Keratinocyte (primary cell): ENCODE measurements around the gene NPVF.

Source experiments
- EZH2 ChIP-seq: IDR thresholded peaks from one replicate; pipeline ENCODE4 v1.6.1; 2012; ENCODE audit warnings: inconsistent platforms, mild to moderate bottlenecking, low read length, moderate library complexity
- TF ChIP-seq, protein P1 (sequence below), 3 experiments: IDR thresholded peaks in 1 of 3; conservative IDR thresholded peaks in 1 of 3; optimal IDR thresholded peaks in 1 of 3; 2 replicates in 2 of 3; 3 replicates in 1 of 3; pipeline versions ENCODE3 to v1.5.1; 2011; ENCODE audit warnings: low read length in 3 of 3, mild to moderate bottlenecking in 3 of 3, moderate library complexity in 2 of 3, control low read depth in 1 of 3, inconsistent platforms in 1 of 3; ENCODE audit not compliant: insufficient read depth in 2 of 3; ENCODE audit errors: extremely low read depth in 1 of 3

DNA sequence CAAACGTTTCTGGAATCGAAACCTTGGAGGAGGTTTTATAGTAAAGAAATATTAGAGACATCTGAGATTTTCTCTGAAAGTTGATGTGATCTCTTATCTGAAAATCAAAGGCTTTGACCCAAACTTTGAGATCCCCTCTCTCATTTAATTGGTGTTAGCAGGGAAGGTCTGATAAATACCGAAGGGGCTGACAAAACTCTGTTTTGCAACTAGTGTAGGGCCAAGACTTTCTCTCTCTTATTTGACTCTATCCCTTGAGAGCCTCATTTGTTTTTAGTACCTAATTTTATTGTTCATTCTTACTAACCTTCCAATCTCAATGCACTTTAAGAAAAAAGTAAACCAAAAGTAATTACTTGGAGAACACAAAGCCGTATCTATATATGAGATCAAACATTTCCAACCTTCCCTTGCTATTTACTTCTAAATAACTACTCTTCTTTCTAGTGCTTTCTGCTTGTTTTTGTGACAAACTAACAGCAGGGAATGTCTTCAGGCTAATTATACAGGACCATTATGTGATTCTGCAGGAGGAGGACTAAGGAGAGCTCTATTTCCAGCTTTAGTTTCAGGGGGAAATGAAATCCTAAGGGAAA lies 33.4 kb upstream of the NPVF start:
- TF ChIP-seq, protein P1, sequence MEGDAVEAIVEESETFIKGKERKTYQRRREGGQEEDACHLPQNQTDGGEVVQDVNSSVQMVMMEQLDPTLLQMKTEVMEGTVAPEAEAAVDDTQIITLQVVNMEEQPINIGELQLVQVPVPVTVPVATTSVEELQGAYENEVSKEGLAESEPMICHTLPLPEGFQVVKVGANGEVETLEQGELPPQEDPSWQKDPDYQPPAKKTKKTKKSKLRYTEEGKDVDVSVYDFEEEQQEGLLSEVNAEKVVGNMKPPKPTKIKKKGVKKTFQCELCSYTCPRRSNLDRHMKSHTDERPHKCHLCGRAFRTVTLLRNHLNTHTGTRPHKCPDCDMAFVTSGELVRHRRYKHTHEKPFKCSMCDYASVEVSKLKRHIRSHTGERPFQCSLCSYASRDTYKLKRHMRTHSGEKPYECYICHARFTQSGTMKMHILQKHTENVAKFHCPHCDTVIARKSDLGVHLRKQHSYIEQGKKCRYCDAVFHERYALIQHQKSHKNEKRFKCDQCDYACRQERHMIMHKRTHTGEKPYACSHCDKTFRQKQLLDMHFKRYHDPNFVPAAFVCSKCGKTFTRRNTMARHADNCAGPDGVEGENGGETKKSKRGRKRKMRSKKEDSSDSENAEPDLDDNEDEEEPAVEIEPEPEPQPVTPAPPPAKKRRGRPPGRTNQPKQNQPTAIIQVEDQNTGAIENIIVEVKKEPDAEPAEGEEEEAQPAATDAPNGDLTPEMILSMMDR (optimal IDR thresholded peaks at IDR 0.05 in 1 of 3, IDR thresholded peaks at IDR 0.05 in 1 of 3, conservative IDR thresholded peaks at IDR 0.05 in 1 of 3; ENCODE audit: extremely low read depth in 1 of 3, insufficient read depth in 2 of 3, low read length in 3 of 3) = no peak
- TF ChIP-seq EZH2 = no peak
